HepG2 (cell line): Measurements from ENCODE around the gene ZNF764. TPM values are rescaled to one million over a fixed set of nuclear protein-coding genes. Genes with fewer than 3 reads are reported as not detected.
A peak's percentile ranks its signal among the peaks of the same experiment; 100 is the strongest.

Experiments used
- CBX1 ChIP-seq: IDR thresholded peaks from one replicate; pipeline ENCODE4 v1.6.1; 2016; ENCODE audit warnings: antibody characterized with exemption, low read depth
- CENPX ChIP-seq: sonication (generic); formaldehyde crosslinking; IDR thresholded peaks from 2 replicates; pipeline ENCODE4 v1.9.0; 2021; ENCODE audit warnings: mild to moderate bottlenecking, missing genetic modification reagents, moderate library complexity
- CREB1 ChIP-seq, 2 experiments: fragments of 450-650 bp in 1 of 2; IDR thresholded peaks; 2 replicates each; pipeline ENCODE4 v1.6.1; 2016 to 2017; ENCODE audit warnings: control low read depth in 1 of 2, mild to moderate bottlenecking in 1 of 2, missing compliant biosample characterization in 1 of 2, missing genetic modification characterization in 1 of 2
- DDIT3 ChIP-seq: sonication (generic); formaldehyde crosslinking; IDR thresholded peaks from 2 replicates; pipeline ENCODE4 v1.4.0; 2020; ENCODE audit warnings: mild to moderate bottlenecking, missing genetic modification reagents
- DNMT3B ChIP-seq: conservative IDR thresholded peaks from 2 replicates; pipeline ENCODE4 v1.6.1; 2016; ENCODE audit warnings: missing biosample characterization, control low read depth
- E2F5 ChIP-seq: sonication (generic); formaldehyde crosslinking; conservative IDR thresholded peaks from 2 replicates; pipeline ENCODE4 v1.4.0; 2020; ENCODE audit warnings: missing genetic modification reagents
- EZH2 ChIP-seq: conservative IDR thresholded peaks from 2 replicates; pipeline ENCODE4 v1.6.1; 2012; ENCODE audit warnings: mild to moderate bottlenecking, low read depth, low read length, moderate library complexity
- GABPB1 ChIP-seq: IDR thresholded peaks from 2 replicates; pipeline ENCODE4 v1.6.1; 2016; ENCODE audit warnings: mild to moderate bottlenecking, missing genetic modification reagents, moderate library complexity, missing compliant biosample characterization
- HES4 ChIP-seq: sonication (generic); formaldehyde crosslinking; IDR thresholded peaks from 2 replicates; pipeline ENCODE4 v1.9.0; 2021; ENCODE audit warnings: mild to moderate bottlenecking, missing genetic modification reagents, borderline replicate concordance
- HMGXB4 ChIP-seq, 2 experiments: sonication (generic) in 1 of 2; formaldehyde crosslinking in 1 of 2; IDR thresholded peaks; 2 replicates each; pipeline versions ENCODE4 v1.4.0 to v1.6.1; 2018 to 2020; ENCODE audit warnings: missing genetic modification reagents in 2 of 2, borderline replicate concordance in 1 of 2, low read depth in 1 of 2, mild to moderate bottlenecking in 1 of 2, missing biosample characterization in 1 of 2
- HOMEZ ChIP-seq: IDR thresholded peaks from 2 replicates; pipeline ENCODE4 v1.6.1; 2016; ENCODE audit warnings: low read depth
- KDM6A ChIP-seq: IDR thresholded peaks from 2 replicates; pipeline ENCODE4 v1.6.1; 2016; ENCODE audit warnings: low read depth
- MIER2 ChIP-seq: IDR thresholded peaks from 2 replicates; pipeline ENCODE4 v1.6.1; 2016; ENCODE audit warnings: missing biosample characterization, missing genetic modification reagents
- MTA1 ChIP-seq: sonication (generic); formaldehyde crosslinking; IDR thresholded peaks from 2 replicates; pipeline ENCODE4 v1.4.0; 2020; ENCODE audit warnings: missing genetic modification reagents, mild to moderate bottlenecking, borderline replicate concordance
- MTERF4 ChIP-seq: sonication (generic); formaldehyde crosslinking; IDR thresholded peaks from 2 replicates; pipeline ENCODE4 v1.8.0; 2023; ENCODE audit warnings: mild to moderate bottlenecking, missing genetic modification reagents
- MYNN ChIP-seq: sonication (generic); formaldehyde crosslinking; IDR thresholded peaks from 2 replicates; pipeline ENCODE4 v1.4.0; 2020; ENCODE audit warnings: mild to moderate bottlenecking, low read depth, missing genetic modification reagents
- NFKB2 ChIP-seq: sonication (generic); formaldehyde crosslinking; IDR thresholded peaks from 2 replicates; pipeline ENCODE4 v1.4.0; 2020; ENCODE audit warnings: missing genetic modification reagents, borderline replicate concordance
- RBM22 ChIP-seq: fragments of 200-400 bp; formaldehyde crosslinking; optimal IDR thresholded peaks from 2 replicates; pipeline ENCODE3; 2017; ENCODE audit warnings: mild to moderate bottlenecking, low read length, moderate library complexity
- TSC22D2 ChIP-seq: sonication (generic); formaldehyde crosslinking; IDR thresholded peaks from 2 replicates; pipeline ENCODE4 v1.5.1; 2020; ENCODE audit warnings: missing genetic modification reagents, mild to moderate bottlenecking, borderline replicate concordance
- YEATS2 ChIP-seq: sonication (generic); formaldehyde crosslinking; IDR thresholded peaks from 2 replicates; pipeline ENCODE4 v1.4.0; 2020; ENCODE audit warnings: missing genetic modification reagents, borderline replicate concordance
- ZBTB21 ChIP-seq: sonication (generic); formaldehyde crosslinking; IDR thresholded peaks from 2 replicates; pipeline ENCODE4 v1.4.0; 2020; ENCODE audit warnings: missing genetic modification reagents
- ZFP90 ChIP-seq: sonication (generic); formaldehyde crosslinking; IDR thresholded peaks from 2 replicates; pipeline ENCODE4 v1.8.0; 2022; ENCODE audit warnings: missing genetic modification reagents, mild to moderate bottlenecking, inconsistent platforms, borderline replicate concordance
- ZNF121 ChIP-seq: sonication (generic); formaldehyde crosslinking; IDR thresholded peaks from 2 replicates; pipeline ENCODE4 v1.5.0; 2020; ENCODE audit warnings: mild to moderate bottlenecking, missing genetic modification reagents
- ZNF235 ChIP-seq: sonication (generic); formaldehyde crosslinking; IDR thresholded peaks from 2 replicates; pipeline ENCODE4 v1.8.1; 2023; ENCODE audit warnings: mild to moderate bottlenecking, missing genetic modification reagents, borderline replicate concordance
- polyA plus RNA-seq, 8 experiments: library from polyadenylated mRNA; depleted of rRNA in 3 of 8; stranded (reverse) in 7 of 8; unstranded in 1 of 8; fragments of >200 nt; fragmentation: Illumina TruSeq in 4 of 8; extraction: Trizol in 4 of 8; gene quantifications; 2 replicates each; pipeline versions ENCODE4 v1.2.1 to v1.2.3, GENCODE V29; 2011 to 2016; ENCODE audit warnings: low read depth in 4 of 8, missing spikeins in 1 of 8, mixed read lengths in 1 of 8; ENCODE audit not compliant: insufficient read depth in 1 of 8
- total RNA-seq, 5 experiments: library from RNA; depleted of rRNA; stranded (reverse); fragments of >200 nt; fragmentation: Illumina TruSeq; extraction: Trizol; gene quantifications; 2 replicates each; pipeline ENCODE4 v1.2.3, GENCODE V29; 2016; ENCODE audit warnings: low read depth in 1 of 5

ZNF764 gene
- total and polyA plus RNA-seq, 2 of the 13 experiments (the other 11 are each of a cell fraction or from before 2014, with no cell fraction given), result 4.1 to 9.1 TPM

GRCh38 chr16:30557957-30558788, at the start of gene ZNF764 (continued):
- TF ChIP-seq GABPB1 (peak; percentile 90), RBM22 (no peak), YEATS2 (CRISPR knock-in tag) (peak; percentile 85; the same call in 1 of the 2 replicates), TSC22D2 (CRISPR knock-in tag) (no peak), MIER2 (CRISPR knock-in tag) (peak; percentile 58; the same call in 1 of the 2 replicates), ZBTB21 (CRISPR knock-in tag) (no peak), HES4 (no peak; the same call in 1 of the 2 replicates), DNMT3B (CRISPR knock-in tag) (peak; percentile 86; the same call in 1 of the 2 replicates), CREB1 (IDR thresholded peaks at IDR 0.05) (peak; percentile 57), CREB1 (CRISPR knock-in tag; IDR thresholded peaks at IDR 0.05) (peak; percentile 92), CBX1 (peak; percentile 78), MTA1 (CRISPR knock-in tag) (no peak), ZNF235 (CRISPR knock-in tag) (peak; percentile 84; the same call in 1 of the 2 replicates), CENPX (no peak), DDIT3 (CRISPR knock-in tag) (no peak), HMGXB4 (CRISPR knock-in tag; IDR thresholded peaks at IDR 0.05; ENCODE audit: borderline replicate concordance in 1 of 2, low read depth in 1 of 2) (peak; percentile 19 to 98), ZFP90 (CRISPR knock-in tag) (0 out of 2 replicates have a peak, but pooled peaks have one; percentile 67), HOMEZ (CRISPR knock-in tag) (peak; percentile 47; the same call in 1 of the 2 replicates), NFKB2 (CRISPR knock-in tag) (peak; percentile 87; the same call in 1 of the 2 replicates), ZNF121 (no peak), EZH2 (no peak), KDM6A (CRISPR knock-in tag) (no peak), MYNN (CRISPR knock-in tag) (no peak), MTERF4 (no peak), E2F5 (no peak)
